Ascending aorta (tissue), 2 donors: ENCODE data around the gene SMAD4. TPM values are rescaled to one million over a fixed set of nuclear protein-coding genes. Genes with fewer than 3 reads are reported as not detected.
A peak's percentile ranks its signal among the peaks of the same experiment; 100 is the strongest.
"Not testable (repeated sequence)": the region's sequence is repeated elsewhere in the genome, so short reads cannot be mapped to it uniquely, and the experiment has no call there.

Experiments used
- DNase-seq, 2 donors: peaks; one replicate each; pipeline ENCODE4 v3.0.0-alpha.2; 2019; ENCODE audit warnings: low spot score in 2 of 2
- H3K27ac ChIP-seq, 2 donors: fragments of 200-600 bp; sonication (generic); one replicate each; pipeline ENCODE4 v1.5.1; 2016 to 2017; ENCODE audit warnings: mild to moderate bottlenecking in 1 of 2
- H3K27me3 ChIP-seq: fragments of 200-600 bp; sonication (generic); one replicate; pipeline ENCODE4 v1.5.1; 2017
- H3K36me3 ChIP-seq, 2 donors: fragments of 200-600 bp; sonication (generic); one replicate each; pipeline ENCODE4 v1.5.1; 2016
- H3K4me1 ChIP-seq, 2 donors: fragments of 200-600 bp; sonication (generic); one replicate each; pipeline ENCODE4 v1.5.1; 2016 to 2017; ENCODE audit warnings: mild to moderate bottlenecking in 1 of 2
- H3K4me3 ChIP-seq, 2 donors: fragments of 200-600 bp; sonication (generic); one replicate each; pipeline ENCODE4 v1.5.1; 2016 to 2017; ENCODE audit warnings: mild to moderate bottlenecking in 1 of 2
- H3K9me3 ChIP-seq, 2 donors: fragments of 200-600 bp; sonication (generic); one replicate each; pipeline ENCODE4 v1.5.1; 2016
- intact Hi-C: fragments of 100-400 bp; cut with DNase I; formaldehyde crosslinking; loops from one replicate; pipeline ENCODE4 v1.15.1; 2023
- total RNA-seq: library from RNA; depleted of rRNA; stranded (reverse); fragments of >200 nt; gene quantifications from one replicate; pipeline ENCODE4 v1.1.0, GENCODE V29; 2016
- TF ChIP-seq, protein P1 (sequence below), 3 experiments: fragments of 200-600 bp in 2 of 3; fragments of 450-650 bp in 1 of 3; sonication (generic) in 2 of 3; IDR thresholded peaks; one replicate each; pipeline ENCODE4 v1.5.1; 2016 to 2019; ENCODE audit warnings: antibody characterized with exemption in 3 of 3, mild to moderate bottlenecking in 1 of 3, moderate library complexity in 1 of 3

SMAD4 gene
- total RNA-seq, 1 donor from 2014 or later: 196 TPM

GRCh38 chr18:50987261-50987660, 42.8 kb upstream of the SMAD4 start:
- H3K9me3 ChIP-seq: no peaks in the 10 kb centered on the region
- peaks cover 0 to 2% of the 10 kb centered on the region in 2 donors for H3K4me1 ChIP-seq
- intact Hi-C loops: no loop called here
- H3K36me3 ChIP-seq: no peaks in the 10 kb centered on the region
- TF ChIP-seq, protein P1, sequence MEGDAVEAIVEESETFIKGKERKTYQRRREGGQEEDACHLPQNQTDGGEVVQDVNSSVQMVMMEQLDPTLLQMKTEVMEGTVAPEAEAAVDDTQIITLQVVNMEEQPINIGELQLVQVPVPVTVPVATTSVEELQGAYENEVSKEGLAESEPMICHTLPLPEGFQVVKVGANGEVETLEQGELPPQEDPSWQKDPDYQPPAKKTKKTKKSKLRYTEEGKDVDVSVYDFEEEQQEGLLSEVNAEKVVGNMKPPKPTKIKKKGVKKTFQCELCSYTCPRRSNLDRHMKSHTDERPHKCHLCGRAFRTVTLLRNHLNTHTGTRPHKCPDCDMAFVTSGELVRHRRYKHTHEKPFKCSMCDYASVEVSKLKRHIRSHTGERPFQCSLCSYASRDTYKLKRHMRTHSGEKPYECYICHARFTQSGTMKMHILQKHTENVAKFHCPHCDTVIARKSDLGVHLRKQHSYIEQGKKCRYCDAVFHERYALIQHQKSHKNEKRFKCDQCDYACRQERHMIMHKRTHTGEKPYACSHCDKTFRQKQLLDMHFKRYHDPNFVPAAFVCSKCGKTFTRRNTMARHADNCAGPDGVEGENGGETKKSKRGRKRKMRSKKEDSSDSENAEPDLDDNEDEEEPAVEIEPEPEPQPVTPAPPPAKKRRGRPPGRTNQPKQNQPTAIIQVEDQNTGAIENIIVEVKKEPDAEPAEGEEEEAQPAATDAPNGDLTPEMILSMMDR (IDR thresholded peaks at IDR 0.05): no peak
- DNase-seq: no peak
- no peaks in the 10 kb centered on the region for H3K27me3 ChIP-seq
- H3K27ac ChIP-seq: peak overlapping the region; percentile 48
- no peak overlapping the region for H3K4me3 ChIP-seq

GRCh38 chr18:50989711-50990110, 40.3 kb upstream of the SMAD4 start:
- no peak overlapping the region for H3K4me3 ChIP-seq
- no peak overlapping the region for H3K27ac ChIP-seq
- no peak for DNase-seq
- H3K4me1 ChIP-seq: peaks cover 0 to 2% of the 10 kb centered on the region in 2 donors
- no peaks in the 10 kb centered on the region for H3K9me3 ChIP-seq
- TF ChIP-seq, protein P1 (IDR thresholded peaks at IDR 0.05): no peak
- H3K27me3 ChIP-seq: no peaks in the 10 kb centered on the region
- intact Hi-C loops: no loop called here
- H3K36me3 ChIP-seq: no peaks in the 10 kb centered on the region

- Histone ChIP-seq H3K9me3 (no peaks in the 10 kb centered on the region), H3K4me3 (no peak overlapping the region), H3K4me1 (no peaks in the 10 kb centered on the region), H3K27me3 (no peaks in the 10 kb centered on the region), H3K36me3 (no peaks in the 10 kb centered on the region), H3K27ac (no peak overlapping the region)
- DNase-seq: no peak
- TF ChIP-seq, protein P1 (IDR thresholded peaks at IDR 0.05): no peak
- intact Hi-C loops: no loop called here
Measured at GRCh38 chr18:50992351-50992762, 37.7 kb upstream of the SMAD4 start.

GRCh38 chr18:50994031-50994430, 36.0 kb upstream of the SMAD4 start:
- H3K27ac ChIP-seq: no peak overlapping the region
- intact Hi-C loops: no loop called here
- H3K4me1 ChIP-seq: no peaks in the 10 kb centered on the region
- TF ChIP-seq, protein P1 (IDR thresholded peaks at IDR 0.05): no peak
- no peak overlapping the region for H3K4me3 ChIP-seq
- H3K27me3 ChIP-seq: no peaks in the 10 kb centered on the region
- no peaks in the 10 kb centered on the region for H3K9me3 ChIP-seq
- H3K36me3 ChIP-seq: no peaks in the 10 kb centered on the region
- DNase-seq: no peak

DNA sequence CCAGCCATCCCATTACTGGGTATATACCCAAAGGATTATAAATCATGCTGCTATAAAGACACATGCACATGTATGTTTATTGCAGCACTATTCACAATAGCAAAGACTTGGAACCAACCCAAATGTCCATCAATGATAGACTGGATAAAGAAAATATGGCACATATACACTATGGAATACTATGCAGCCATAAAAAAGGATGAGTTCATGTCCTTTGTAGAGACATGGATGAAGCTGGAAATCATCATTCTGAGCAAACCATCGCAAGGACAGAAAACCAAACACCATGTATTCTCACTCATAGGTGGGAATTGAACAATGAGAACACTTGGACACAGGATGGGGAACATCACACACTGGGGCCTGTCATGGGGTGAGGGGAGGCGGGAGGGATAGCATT, 26.8 kb upstream of the SMAD4 start:
- H3K4me1 ChIP-seq, H3K9me3 ChIP-seq, H3K36me3 ChIP-seq, H3K27ac ChIP-seq, H3K4me3 ChIP-seq, intact Hi-C loops, H3K27me3 ChIP-seq, DNase-seq: not testable (repeated sequence)

GRCh38 chr18:51006061-51006818, 23.8 kb upstream of the SMAD4 start:
- TF ChIP-seq, protein P1 (IDR thresholded peaks at IDR 0.05): no peak
- Histone ChIP-seq H3K27ac (no peak overlapping the region), H3K36me3 (no peaks in the 10 kb centered on the region), H3K4me1 (no peaks in the 10 kb centered on the region), H3K27me3 (no peaks in the 10 kb centered on the region), H3K9me3 (no peaks in the 10 kb centered on the region), H3K4me3 (no peak overlapping the region)
- intact Hi-C loops: no loop called here
- DNase-seq: no peak
